Measurements from ENCODE around the gene SPDYC. TPM values are rescaled to one million over a fixed set of nuclear protein-coding genes. Genes with fewer than 3 reads are reported as not detected.

Gene SPDYC
- total and polyA plus RNA-seq, 2 of the 13 experiments (the other 11 are each of a cell fraction or from before 2014, with no cell fraction given), result 0.15 to 0.33 TPM

GRCh38 chr11:65166893-65167292 is 3.1 kb upstream of the SPDYC start:
- Histone ChIP-seq H3K27me3 (ENCODE audit: control insufficient read depth in 1 of 2, insufficient read depth in 2 of 2, low read length in 2 of 2) (no peaks in the 10 kb centered on the region), H3K9ac (ENCODE audit: insufficient read depth, low read depth, low read length) (peak overlapping the region; percentile 80), H3K4me2 (ENCODE audit: low read depth, low read length) (peak overlapping the region; percentile 81), H3K79me2 (ENCODE audit: insufficient read depth, low read length) (no peaks in the 10 kb centered on the region), H3K27ac (ENCODE audit: extremely low read length, insufficient read depth, low read length) (peak overlapping the region; percentile 99), H4K20me1 (ENCODE audit: insufficient read depth, low read length) (no peaks in the 10 kb centered on the region), H3K9me3 (ENCODE audit: low read length) (no peaks in the 10 kb centered on the region), H3K36me3 (replicated peaks in 1 of 2; ENCODE audit: control insufficient read depth in 1 of 2, insufficient read depth in 2 of 2, low read length in 2 of 2) (no peaks in the 10 kb centered on the region), H2AFZ (ENCODE audit: low read length) (no peak overlapping the region), H3K4me3 (replicated peaks in 1 of 3; ENCODE audit: insufficient read depth in 1 of 3, low read depth in 2 of 3, low read length in 3 of 3) (peak overlapping the region; percentile 37 to 85 (median 77)), H3K4me1 (ENCODE audit: insufficient read depth, low read length) (peaks cover 80% of the 10 kb centered on the region)
- no peak for DNase-seq (ENCODE audit: low spot score)
- in situ Hi-C loops (cut with HindIII; ENCODE audit: extremely low pct_ligation_motif_present, low pct_unique_long_range_greater_than_20kb), result no loop called here
- BruUV-seq (replicated peaks), result no TSS peak
- POLR2A ChIA-PET, result interaction anchor here (1.2 to 6.5 kb wide), 5 partner anchors 13 to 49 kb away, joined by 5 to 105 read pairs (median 72); partner anchors contain the start of genes CAPN1, FAU, MRPL49 and SYVN1
- FAIRE-seq, result no peak
- TF ChIP-seq, protein P1, sequence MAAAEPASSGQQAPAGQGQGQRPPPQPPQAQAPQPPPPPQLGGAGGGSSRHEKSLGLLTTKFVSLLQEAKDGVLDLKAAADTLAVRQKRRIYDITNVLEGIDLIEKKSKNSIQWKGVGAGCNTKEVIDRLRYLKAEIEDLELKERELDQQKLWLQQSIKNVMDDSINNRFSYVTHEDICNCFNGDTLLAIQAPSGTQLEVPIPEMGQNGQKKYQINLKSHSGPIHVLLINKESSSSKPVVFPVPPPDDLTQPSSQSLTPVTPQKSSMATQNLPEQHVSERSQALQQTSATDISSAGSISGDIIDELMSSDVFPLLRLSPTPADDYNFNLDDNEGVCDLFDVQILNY (CRISPR knock-in tag; conservative IDR thresholded peaks at IDR 0.05), result no peak
- no peak for TF ChIP-seq ZNF567 (CRISPR knock-in tag; IDR thresholded peaks at IDR 0.05; ENCODE audit: borderline replicate concordance)
- 0 out of 2 replicates have a peak, but pooled peaks have one; percentile 3 for TF ChIP-seq FOXO4 (CRISPR knock-in tag; conservative IDR thresholded peaks at IDR 0.05)
- no peak for TF ChIP-seq NCOA1 (CRISPR knock-in tag; IDR thresholded peaks at IDR 0.05)
- TF ChIP-seq SP2 (CRISPR knock-in tag; IDR thresholded peaks at IDR 0.05), result no peak
- TF ChIP-seq, protein P2, sequence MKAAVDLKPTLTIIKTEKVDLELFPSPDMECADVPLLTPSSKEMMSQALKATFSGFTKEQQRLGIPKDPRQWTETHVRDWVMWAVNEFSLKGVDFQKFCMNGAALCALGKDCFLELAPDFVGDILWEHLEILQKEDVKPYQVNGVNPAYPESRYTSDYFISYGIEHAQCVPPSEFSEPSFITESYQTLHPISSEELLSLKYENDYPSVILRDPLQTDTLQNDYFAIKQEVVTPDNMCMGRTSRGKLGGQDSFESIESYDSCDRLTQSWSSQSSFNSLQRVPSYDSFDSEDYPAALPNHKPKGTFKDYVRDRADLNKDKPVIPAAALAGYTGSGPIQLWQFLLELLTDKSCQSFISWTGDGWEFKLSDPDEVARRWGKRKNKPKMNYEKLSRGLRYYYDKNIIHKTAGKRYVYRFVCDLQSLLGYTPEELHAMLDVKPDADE (CRISPR knock-in tag; IDR thresholded peaks at IDR 0.05), result no peak
- TF ChIP-seq ZNF512 (CRISPR knock-in tag; IDR thresholded peaks at IDR 0.05), result 0 out of 2 replicates have a peak, but pooled peaks have one; percentile 82
- no peak for TF ChIP-seq ATAD3A (CRISPR knock-in tag; IDR thresholded peaks at IDR 0.05)
- no peak for TF ChIP-seq SMARCE1 (IDR thresholded peaks at IDR 0.05; ENCODE audit: borderline replicate concordance)
- TF ChIP-seq, protein P3, sequence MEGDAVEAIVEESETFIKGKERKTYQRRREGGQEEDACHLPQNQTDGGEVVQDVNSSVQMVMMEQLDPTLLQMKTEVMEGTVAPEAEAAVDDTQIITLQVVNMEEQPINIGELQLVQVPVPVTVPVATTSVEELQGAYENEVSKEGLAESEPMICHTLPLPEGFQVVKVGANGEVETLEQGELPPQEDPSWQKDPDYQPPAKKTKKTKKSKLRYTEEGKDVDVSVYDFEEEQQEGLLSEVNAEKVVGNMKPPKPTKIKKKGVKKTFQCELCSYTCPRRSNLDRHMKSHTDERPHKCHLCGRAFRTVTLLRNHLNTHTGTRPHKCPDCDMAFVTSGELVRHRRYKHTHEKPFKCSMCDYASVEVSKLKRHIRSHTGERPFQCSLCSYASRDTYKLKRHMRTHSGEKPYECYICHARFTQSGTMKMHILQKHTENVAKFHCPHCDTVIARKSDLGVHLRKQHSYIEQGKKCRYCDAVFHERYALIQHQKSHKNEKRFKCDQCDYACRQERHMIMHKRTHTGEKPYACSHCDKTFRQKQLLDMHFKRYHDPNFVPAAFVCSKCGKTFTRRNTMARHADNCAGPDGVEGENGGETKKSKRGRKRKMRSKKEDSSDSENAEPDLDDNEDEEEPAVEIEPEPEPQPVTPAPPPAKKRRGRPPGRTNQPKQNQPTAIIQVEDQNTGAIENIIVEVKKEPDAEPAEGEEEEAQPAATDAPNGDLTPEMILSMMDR (CRISPR knock-in tag; IDR thresholded peaks at IDR 0.05), result no peak
- TF ChIP-seq, protein P4, sequence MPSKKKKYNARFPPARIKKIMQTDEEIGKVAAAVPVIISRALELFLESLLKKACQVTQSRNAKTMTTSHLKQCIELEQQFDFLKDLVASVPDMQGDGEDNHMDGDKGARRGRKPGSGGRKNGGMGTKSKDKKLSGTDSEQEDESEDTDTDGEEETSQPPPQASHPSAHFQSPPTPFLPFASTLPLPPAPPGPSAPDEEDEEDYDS (CRISPR knock-in tag; IDR thresholded peaks at IDR 0.05), result no peak
- TF ChIP-seq ZBTB20 (CRISPR knock-in tag; IDR thresholded peaks at IDR 0.05; ENCODE audit: borderline replicate concordance, low read depth), result no peak
- no peak for ATAC-seq
- CTCF ChIA-PET (ENCODE audit: low intra/inter-chr PET ratio, low total read pairs), result no interaction called here
- 45% methylated on average over 3 of the region's 3 CpGs for WGBS (ENCODE audit: low lambda C conversion rate)
- intact Hi-C loops (cut with micrococcal nuclease; ENCODE audit: unreplicated experiment), result loop anchor here (1.0 to 2.0 kb wide), 3 partner anchors 14 to 50 kb away; partner anchors contain the start of genes CAPN1 and ZNHIT2

Data from HepG2 (cell line).